Activated T-helper 1 cell treated with anti-CD3 and anti-CD28 coated beads, Interleukin-12 subunit alpha, Interleukin-12 subunit beta, Interleukin-2, Interleukin-4 antibody, amounts not matched to agents 30 ng/mL and 10 ng/mL and 1 ng/mL, durations not matched to agents 14 hours and 24 hours and 36 hours (primary cell): ENCODE measurements around the gene ONECUT3. TPM values are rescaled to one million over a fixed set of nuclear protein-coding genes. Genes with fewer than 3 reads are reported as not detected.

Experiments used
- DNase-seq: peaks from one replicate; pipeline ENCODE4 v3.0.0; 2021; ENCODE audit warnings: low spot score
- H3K27ac Mint-ChIP-seq: one replicate; pipeline ENCODE4 v1.8.0; 2021; ENCODE audit warnings: mild to moderate bottlenecking, mixed read lengths
- H3K27me3 Mint-ChIP-seq: one replicate; pipeline ENCODE4 v1.8.0; 2022; ENCODE audit warnings: mild to moderate bottlenecking, moderate library complexity, mixed read lengths; ENCODE audit not compliant: insufficient read depth
- H3K36me3 Mint-ChIP-seq: one replicate; pipeline ENCODE4 v1.8.0; 2021; ENCODE audit warnings: low read depth, mixed read lengths
- H3K4me1 Mint-ChIP-seq: one replicate; pipeline ENCODE4 v1.8.0; 2021; ENCODE audit warnings: low read depth, mixed read lengths
- H3K4me3 Mint-ChIP-seq: one replicate; pipeline ENCODE4 v1.8.0; 2021; ENCODE audit warnings: mild to moderate bottlenecking, moderate library complexity, mixed read lengths
- H3K9me3 Mint-ChIP-seq: one replicate; pipeline ENCODE4 v1.8.0; 2021; ENCODE audit warnings: mixed read lengths
- intact Hi-C: fragments of 100-400 bp; cut with micrococcal nuclease; formaldehyde crosslinking; loops from one replicate; pipeline ENCODE4 v1.15.1; 2024
- total RNA-seq: library from RNA; stranded (reverse); gene quantifications from 2 replicates; pipeline ENCODE4 v1.2.3, GENCODE V29; 2022

The ONECUT3 gene
- total RNA-seq, 1 donor from 2014 or later: not detected

- H3K27me3 Mint-ChIP-seq: peaks cover 34% of the 10 kb centered on the region
- peak overlapping the region; percentile 59 for H3K4me3 Mint-ChIP-seq
- DNase-seq: peak; percentile 26
Measured at GRCh38 chr19:1725100-1726064, 27.9 kb upstream of the ONECUT3 start.

GRCh38 chr19:1728816-1729567, 24.3 kb upstream of the ONECUT3 start:
- Mint-ChIP-seq H3K4me1 (peaks cover 5% of the 10 kb centered on the region), H3K27ac (no peak overlapping the region)

More at GRCh38 chr19:1725100-1726064, 27.9 kb upstream of the ONECUT3 start:
- intact Hi-C loops: no loop called here
- Mint-ChIP-seq H3K27ac (no peak overlapping the region), H3K36me3 (no peaks in the 10 kb centered on the region), H3K4me1 (peaks cover 5% of the 10 kb centered on the region), H3K9me3 (no peaks in the 10 kb centered on the region)

DNA sequence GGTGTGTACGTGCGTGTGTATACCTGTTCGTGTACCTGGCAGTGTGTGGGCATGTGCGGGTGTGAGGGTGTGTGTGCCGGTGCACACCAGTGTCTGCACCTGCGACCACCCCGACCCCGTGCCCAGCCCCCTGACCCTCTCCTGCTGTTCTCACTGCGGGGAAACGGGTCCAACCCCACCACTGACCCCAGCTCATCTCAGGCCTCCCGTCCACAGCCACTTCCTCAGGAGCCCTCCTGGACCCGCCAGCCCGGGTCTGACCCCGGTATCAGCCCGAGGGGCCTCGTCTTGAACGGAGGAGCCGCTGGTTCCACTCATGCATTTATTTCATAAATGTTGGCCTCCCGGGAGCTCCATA, 23.8 kb upstream of the ONECUT3 start:
- intact Hi-C loops: no loop called here
- peaks cover 37% of the 10 kb centered on the region for H3K27me3 Mint-ChIP-seq
- no peaks in the 10 kb centered on the region for H3K36me3 Mint-ChIP-seq
- DNase-seq: no peak
- no peak overlapping the region for H3K27ac Mint-ChIP-seq
- H3K4me3 Mint-ChIP-seq: no peak overlapping the region
- no peaks in the 10 kb centered on the region for H3K9me3 Mint-ChIP-seq
- peaks cover 5% of the 10 kb centered on the region for H3K4me1 Mint-ChIP-seq

More at GRCh38 chr19:1728816-1729567, 24.3 kb upstream of the ONECUT3 start:
- Mint-ChIP-seq H3K36me3 (no peaks in the 10 kb centered on the region), H3K27me3 (peaks cover 34% of the 10 kb centered on the region), H3K9me3 (no peaks in the 10 kb centered on the region), H3K4me3 (no peak overlapping the region)
- intact Hi-C loops: no loop called here
- no peak for DNase-seq

DNA sequence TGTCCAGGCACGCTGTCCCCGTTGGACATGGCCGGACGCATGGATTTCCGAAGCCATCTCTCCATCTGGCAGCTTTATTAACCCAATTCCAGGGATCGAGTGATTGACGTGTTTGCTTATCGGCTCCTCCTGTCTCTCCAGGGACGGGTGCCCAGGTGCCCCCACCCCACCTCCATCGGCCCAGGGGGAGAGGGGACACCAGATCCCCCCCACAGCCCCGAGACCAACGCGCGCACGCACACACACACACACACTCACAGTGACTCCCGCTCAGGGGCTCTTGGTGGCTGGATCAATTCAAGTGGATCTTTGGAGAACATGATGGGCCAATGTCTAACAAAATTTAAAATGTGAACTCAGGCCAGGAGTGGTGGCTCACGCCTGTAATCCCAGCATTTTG, 23.1 kb upstream of the ONECUT3 start:
- Mint-ChIP-seq H3K27ac (no peak overlapping the region), H3K36me3 (no peaks in the 10 kb centered on the region), H3K9me3 (no peaks in the 10 kb centered on the region), H3K4me3 (no peak overlapping the region), H3K27me3 (peaks cover 32% of the 10 kb centered on the region), H3K4me1 (peaks cover 5% of the 10 kb centered on the region)
- DNase-seq: no peak
- intact Hi-C loops: no loop called here

- no peak overlapping the region for H3K4me3 Mint-ChIP-seq
- H3K36me3 Mint-ChIP-seq: no peaks in the 10 kb centered on the region
- no peaks in the 10 kb centered on the region for H3K4me1 Mint-ChIP-seq
- H3K27ac Mint-ChIP-seq: no peak overlapping the region
- H3K27me3 Mint-ChIP-seq: peaks cover 20% of the 10 kb centered on the region
- DNase-seq: no peak
- intact Hi-C loops: no loop called here
- H3K9me3 Mint-ChIP-seq: no peaks in the 10 kb centered on the region
Measured at GRCh38 chr19:1734321-1734966, 18.9 kb upstream of the ONECUT3 start.

GRCh38 chr19:1736280-1736679, 17.0 kb upstream of the ONECUT3 start:
- H3K27me3 Mint-ChIP-seq: peaks cover 23% of the 10 kb centered on the region
- H3K9me3 Mint-ChIP-seq: no peaks in the 10 kb centered on the region
- H3K4me1 Mint-ChIP-seq: no peaks in the 10 kb centered on the region
- no peak overlapping the region for H3K27ac Mint-ChIP-seq
- no peak for DNase-seq
- no peaks in the 10 kb centered on the region for H3K36me3 Mint-ChIP-seq
- intact Hi-C loops: no loop called here
- no peak overlapping the region for H3K4me3 Mint-ChIP-seq

- Mint-ChIP-seq H3K27me3 (peaks cover 20% of the 10 kb centered on the region), H3K4me1 (no peaks in the 10 kb centered on the region), H3K4me3 (no peak overlapping the region), H3K9me3 (no peaks in the 10 kb centered on the region), H3K27ac (no peak overlapping the region), H3K36me3 (no peaks in the 10 kb centered on the region)
- intact Hi-C loops: no loop called here
- DNase-seq: no peak
Measured at GRCh38 chr19:1736927-1737326, 16.4 kb upstream of the ONECUT3 start.

GRCh38 chr19:1739960-1740629, 13.2 kb upstream of the ONECUT3 start:
- Mint-ChIP-seq H3K27ac (no peak overlapping the region), H3K4me3 (no peak overlapping the region), H3K4me1 (no peaks in the 10 kb centered on the region), H3K27me3 (peaks cover 10% of the 10 kb centered on the region), H3K36me3 (no peaks in the 10 kb centered on the region), H3K9me3 (no peaks in the 10 kb centered on the region)
- DNase-seq: no peak
- intact Hi-C loops: no loop called here

GRCh38 chr19:1742989-1743696, 10.2 kb upstream of the ONECUT3 start:
- H3K27me3 Mint-ChIP-seq: peaks cover 16% of the 10 kb centered on the region
- no peaks in the 10 kb centered on the region for H3K9me3 Mint-ChIP-seq
- DNase-seq: no peak
- peaks cover 2% of the 10 kb centered on the region for H3K36me3 Mint-ChIP-seq
- H3K4me1 Mint-ChIP-seq: peaks cover 5% of the 10 kb centered on the region
- H3K4me3 Mint-ChIP-seq: no peak overlapping the region
- intact Hi-C loops: no loop called here
- H3K27ac Mint-ChIP-seq: no peak overlapping the region

DNA sequence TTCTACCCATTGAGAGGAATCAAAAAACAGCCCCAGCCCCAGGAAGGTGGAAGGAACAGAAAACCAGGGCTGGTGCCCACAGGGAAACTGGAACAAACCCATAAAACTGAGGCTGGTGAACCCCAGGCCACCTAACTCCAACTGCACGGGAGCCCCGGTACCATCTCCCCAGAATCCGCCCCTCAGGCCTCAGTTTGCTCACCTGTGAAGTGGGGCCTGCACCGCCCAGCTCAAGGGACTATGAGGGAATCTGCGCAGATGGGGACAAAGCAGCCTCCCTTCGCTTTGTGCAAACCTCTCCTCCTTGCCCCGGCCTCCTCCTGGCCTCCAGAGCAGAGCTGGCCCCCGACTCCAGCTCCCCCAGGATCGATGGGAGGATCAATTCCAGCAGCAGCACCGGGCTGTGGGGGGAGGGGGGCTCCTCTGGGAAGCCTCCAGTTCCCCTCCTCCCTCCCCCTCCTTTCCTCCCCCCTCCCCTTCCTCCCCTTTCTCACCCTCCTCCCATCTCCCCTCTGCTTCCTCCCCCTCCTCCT, 9.1 kb upstream of the ONECUT3 start:
- intact Hi-C loops: no loop called here
- no peak overlapping the region for H3K27ac Mint-ChIP-seq
- H3K27me3 Mint-ChIP-seq: peaks cover 14% of the 10 kb centered on the region
- H3K4me3 Mint-ChIP-seq: no peak overlapping the region
- DNase-seq: no peak
- no peaks in the 10 kb centered on the region for H3K9me3 Mint-ChIP-seq
- peaks cover 2% of the 10 kb centered on the region for H3K36me3 Mint-ChIP-seq
- peaks cover 5% of the 10 kb centered on the region for H3K4me1 Mint-ChIP-seq

- peaks cover 5% of the 10 kb centered on the region for H3K4me1 Mint-ChIP-seq
- H3K27ac Mint-ChIP-seq: no peak overlapping the region
- peaks cover 16% of the 10 kb centered on the region for H3K27me3 Mint-ChIP-seq
- DNase-seq: no peak
- H3K36me3 Mint-ChIP-seq: peaks cover 2% of the 10 kb centered on the region
- no peak overlapping the region for H3K4me3 Mint-ChIP-seq
- no peaks in the 10 kb centered on the region for H3K9me3 Mint-ChIP-seq
- intact Hi-C loops: no loop called here
Measured at GRCh38 chr19:1744822-1745563, 8.3 kb upstream of the ONECUT3 start.
